Sigmoid colon (tissue), 4 donors: ENCODE measurements around the gene PLEKHA8.

Source experiments
- CTCF ChIP-seq, 4 experiments: fragments of 450-650 bp in 3 of 4; fragments of 200-600 bp in 1 of 4; IDR thresholded peaks; one replicate each; pipeline ENCODE4 v1.5.1; 2016 to 2019; ENCODE audit warnings: antibody characterized with exemption in 4 of 4, mild to moderate bottlenecking in 3 of 4, moderate library complexity in 2 of 4
- EP300 ChIP-seq, 4 donors: sonication (generic); formaldehyde crosslinking; IDR thresholded peaks; one replicate each; pipeline ENCODE4 v1.6.1; 2017; ENCODE audit warnings: antibody characterized with exemption in 4 of 4
- POLR2A ChIP-seq, 2 donors: fragments of 450-650 bp; IDR thresholded peaks; one replicate each; pipeline ENCODE4 v1.6.1; 2016; ENCODE audit warnings: antibody characterized with exemption in 2 of 2, mild to moderate bottlenecking in 2 of 2, moderate library complexity in 2 of 2
- POLR2AphosphoS5 ChIP-seq, 4 donors: sonication (generic); formaldehyde crosslinking; IDR thresholded peaks; one replicate each; pipeline ENCODE4 v1.6.1; 2017; ENCODE audit warnings: antibody characterized with exemption in 4 of 4

- no peak for TF ChIP-seq CTCF (IDR thresholded peaks at IDR 0.05)
- TF ChIP-seq POLR2A (IDR thresholded peaks at IDR 0.05) = no peak
- TF ChIP-seq POLR2AphosphoS5 (IDR thresholded peaks at IDR 0.05) = no peak
- no peak for TF ChIP-seq EP300 (IDR thresholded peaks at IDR 0.05)
Measured at GRCh38 chr7:30169579-30169978, 141.4 kb downstream of the PLEKHA8 start.
